ENCODE data around the gene IDUA.
A peak's percentile ranks its signal among the peaks of the same experiment; 100 is the strongest.
"Not testable (repeated sequence)": the region's sequence is repeated elsewhere in the genome, so short reads cannot be mapped to it uniquely, and the experiment has no call there.

IDUA gene

GRCh38 chr4:986879-987623, at the start of gene IDUA:
Gene IDUA, plus strand, starts transcription at chr4:987044. Its CDS starts 41 bp downstream, at chr4:987085.
- H3K4me1 ChIP-seq (ENCODE audit: insufficient read depth, low read length), result peaks cover 12% of the 10 kb centered on the region
- H3K36me3 ChIP-seq (ENCODE audit: insufficient read depth, low read length), result no peaks in the 10 kb centered on the region
- peak within 1 kb of the TSS; percentile 65 for H3K9ac ChIP-seq (ENCODE audit: low read depth, low read length)
- no peaks in the 10 kb centered on the region for H3K9me3 ChIP-seq (ENCODE audit: control insufficient read depth, insufficient read depth, low read length)

GRCh38 chr4:939508-939907, 47.3 kb upstream of the IDUA start:
- H3K9ac ChIP-seq (ENCODE audit: low read depth, low read length); H3K36me3 ChIP-seq (ENCODE audit: insufficient read depth, low read length); H3K9me3 ChIP-seq (ENCODE audit: control insufficient read depth, insufficient read depth, low read length); H3K4me1 ChIP-seq (ENCODE audit: insufficient read depth, low read length): not testable (repeated sequence)

- Histone ChIP-seq H3K36me3 (ENCODE audit: insufficient read depth, low read length) (no peaks in the 10 kb centered on the region), H3K9ac (ENCODE audit: low read depth, low read length) (peak overlapping the region; percentile 22; the same call in 1 of the 2 replicates), H3K4me1 (ENCODE audit: insufficient read depth, low read length) (0 out of 2 replicates have a peak, but pooled peaks cover 7% of the 10 kb centered on the region), H3K9me3 (ENCODE audit: control insufficient read depth, insufficient read depth, low read length) (no peaks in the 10 kb centered on the region)
Measured at GRCh38 chr4:945274-946102, 41.4 kb upstream of the IDUA start.

GRCh38 chr4:946103-946450, 40.8 kb upstream of the IDUA start:
- Histone ChIP-seq H3K36me3 (ENCODE audit: insufficient read depth, low read length) (no peaks in the 10 kb centered on the region), H3K9ac (ENCODE audit: low read depth, low read length) (no peak overlapping the region), H3K4me1 (ENCODE audit: insufficient read depth, low read length) (0 out of 2 replicates have a peak, but pooled peaks cover 7% of the 10 kb centered on the region), H3K9me3 (ENCODE audit: control insufficient read depth, insufficient read depth, low read length) (no peaks in the 10 kb centered on the region)

- no peak overlapping the region for H3K9ac ChIP-seq (ENCODE audit: low read depth, low read length)
- H3K36me3 ChIP-seq (ENCODE audit: insufficient read depth, low read length), result no peaks in the 10 kb centered on the region
- 0 out of 2 replicates have a peak, but pooled peaks cover 7% of the 10 kb centered on the region for H3K4me1 ChIP-seq (ENCODE audit: insufficient read depth, low read length)
- H3K9me3 ChIP-seq (ENCODE audit: control insufficient read depth, insufficient read depth, low read length), result no peaks in the 10 kb centered on the region
Measured at GRCh38 chr4:946517-947471, 40.0 kb upstream of the IDUA start.

- 0 out of 2 replicates have a peak, but pooled peaks cover 7% of the 10 kb centered on the region for H3K4me1 ChIP-seq (ENCODE audit: insufficient read depth, low read length)
- H3K9me3 ChIP-seq (ENCODE audit: control insufficient read depth, insufficient read depth, low read length), result no peaks in the 10 kb centered on the region
- no peak overlapping the region for H3K9ac ChIP-seq (ENCODE audit: low read depth, low read length)
- H3K36me3 ChIP-seq (ENCODE audit: insufficient read depth, low read length), result no peaks in the 10 kb centered on the region; the same call in 1 of the 2 replicates
Measured at GRCh38 chr4:947491-947971, 39.3 kb upstream of the IDUA start.

- Histone ChIP-seq H3K9ac (ENCODE audit: low read depth, low read length) (no peak overlapping the region), H3K9me3 (ENCODE audit: control insufficient read depth, insufficient read depth, low read length) (no peaks in the 10 kb centered on the region), H3K4me1 (ENCODE audit: insufficient read depth, low read length) (0 out of 2 replicates have a peak, but pooled peaks cover 7% of the 10 kb centered on the region), H3K36me3 (ENCODE audit: insufficient read depth, low read length) (no peaks in the 10 kb centered on the region; the same call in 1 of the 2 replicates)
Measured at GRCh38 chr4:948101-948935, 38.5 kb upstream of the IDUA start.

- no peaks in the 10 kb centered on the region for H3K9me3 ChIP-seq (ENCODE audit: control insufficient read depth, insufficient read depth, low read length)
- H3K36me3 ChIP-seq (ENCODE audit: insufficient read depth, low read length), result no peaks in the 10 kb centered on the region; the same call in 1 of the 2 replicates
- 0 out of 2 replicates have a peak, but pooled peaks cover 7% of the 10 kb centered on the region for H3K4me1 ChIP-seq (ENCODE audit: insufficient read depth, low read length)
- H3K9ac ChIP-seq (ENCODE audit: low read depth, low read length), result no peak overlapping the region
Measured at GRCh38 chr4:948936-949300, 37.9 kb upstream of the IDUA start.

- Histone ChIP-seq H3K9me3 (ENCODE audit: control insufficient read depth, insufficient read depth, low read length) (no peaks in the 10 kb centered on the region), H3K36me3 (ENCODE audit: insufficient read depth, low read length) (no peaks in the 10 kb centered on the region; the same call in 1 of the 2 replicates), H3K9ac (ENCODE audit: low read depth, low read length) (no peak overlapping the region), H3K4me1 (ENCODE audit: insufficient read depth, low read length) (0 out of 2 replicates have a peak, but pooled peaks cover 7% of the 10 kb centered on the region)
Measured at GRCh38 chr4:949656-950055, 37.2 kb upstream of the IDUA start.

- no peak overlapping the region for H3K9ac ChIP-seq (ENCODE audit: low read depth, low read length)
- no peaks in the 10 kb centered on the region for H3K9me3 ChIP-seq (ENCODE audit: control insufficient read depth, insufficient read depth, low read length)
- H3K36me3 ChIP-seq (ENCODE audit: insufficient read depth, low read length), result no peaks in the 10 kb centered on the region; the same call in 1 of the 2 replicates
- 0 out of 2 replicates have a peak, but pooled peaks cover 7% of the 10 kb centered on the region for H3K4me1 ChIP-seq (ENCODE audit: insufficient read depth, low read length)
Measured at GRCh38 chr4:950136-951020, 36.5 kb upstream of the IDUA start.

- H3K9me3 ChIP-seq (ENCODE audit: control insufficient read depth, insufficient read depth, low read length), result no peaks in the 10 kb centered on the region
Measured at GRCh38 chr4:951186-951585, 35.7 kb upstream of the IDUA start.

GRCh38 chr4:951594-952468, 35.0 kb upstream of the IDUA start:
- Histone ChIP-seq H3K9me3 (ENCODE audit: control insufficient read depth, insufficient read depth, low read length) (no peaks in the 10 kb centered on the region), H3K36me3 (ENCODE audit: insufficient read depth, low read length) (no peaks in the 10 kb centered on the region; the same call in 1 of the 2 replicates), H3K9ac (ENCODE audit: low read depth, low read length) (no peak overlapping the region)

More at GRCh38 chr4:951186-951585, 35.7 kb upstream of the IDUA start:
- no peaks in the 10 kb centered on the region; the same call in 1 of the 2 replicates for H3K36me3 ChIP-seq (ENCODE audit: insufficient read depth, low read length)
- no peaks in the 10 kb centered on the region for H3K4me1 ChIP-seq (ENCODE audit: insufficient read depth, low read length)
- no peak overlapping the region for H3K9ac ChIP-seq (ENCODE audit: low read depth, low read length)

More at GRCh38 chr4:951594-952468, 35.0 kb upstream of the IDUA start:
- no peaks in the 10 kb centered on the region for H3K4me1 ChIP-seq (ENCODE audit: insufficient read depth, low read length)
